Stimulated activated CD8-positive, alpha-beta memory T cell treated with anti-CD3 and anti-CD28 coated beads, Interleukin-7, amount 100 ng/mL, for 48 hours (primary cell): ENCODE measurements around the gene CLASP1.

Source experiments
- DNase-seq, 2 donors: peaks; one replicate each; pipeline ENCODE4 v3.0.0-alpha.2; 2020; ENCODE audit warnings: low read depth in 1 of 2; ENCODE audit errors: extremely low read depth in 1 of 2

Gene CLASP1

DNA sequence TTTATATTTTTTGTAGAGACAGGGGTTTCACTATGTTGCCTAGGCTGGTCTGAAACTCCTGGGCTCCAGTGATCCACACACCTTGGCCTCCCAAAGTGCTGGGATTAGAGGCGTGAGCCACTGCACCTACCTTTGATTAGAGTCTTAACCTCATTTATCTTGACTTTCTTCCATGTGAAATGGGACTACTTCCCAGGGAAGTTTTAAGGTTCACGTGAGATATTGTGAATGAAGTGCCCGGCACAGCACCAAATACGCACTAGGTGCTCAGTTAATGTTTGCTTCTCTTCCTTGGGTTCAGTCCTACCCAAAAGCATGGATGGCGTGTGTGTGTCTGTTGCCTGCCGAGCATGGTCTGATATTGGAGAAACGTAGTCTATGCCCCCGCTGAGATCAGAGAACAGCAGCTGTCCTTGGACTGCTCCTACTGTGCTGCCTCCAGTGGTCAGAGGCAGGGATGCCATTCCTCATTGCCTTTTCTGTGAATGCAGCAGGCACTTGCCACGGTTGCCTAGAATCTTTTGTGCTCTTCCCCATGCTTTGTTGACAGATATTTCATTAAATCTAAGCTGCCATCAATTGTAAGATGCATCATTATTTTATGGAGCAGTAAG is 351.9 kb downstream of the CLASP1 start:
- no peak for DNase-seq

DNA sequence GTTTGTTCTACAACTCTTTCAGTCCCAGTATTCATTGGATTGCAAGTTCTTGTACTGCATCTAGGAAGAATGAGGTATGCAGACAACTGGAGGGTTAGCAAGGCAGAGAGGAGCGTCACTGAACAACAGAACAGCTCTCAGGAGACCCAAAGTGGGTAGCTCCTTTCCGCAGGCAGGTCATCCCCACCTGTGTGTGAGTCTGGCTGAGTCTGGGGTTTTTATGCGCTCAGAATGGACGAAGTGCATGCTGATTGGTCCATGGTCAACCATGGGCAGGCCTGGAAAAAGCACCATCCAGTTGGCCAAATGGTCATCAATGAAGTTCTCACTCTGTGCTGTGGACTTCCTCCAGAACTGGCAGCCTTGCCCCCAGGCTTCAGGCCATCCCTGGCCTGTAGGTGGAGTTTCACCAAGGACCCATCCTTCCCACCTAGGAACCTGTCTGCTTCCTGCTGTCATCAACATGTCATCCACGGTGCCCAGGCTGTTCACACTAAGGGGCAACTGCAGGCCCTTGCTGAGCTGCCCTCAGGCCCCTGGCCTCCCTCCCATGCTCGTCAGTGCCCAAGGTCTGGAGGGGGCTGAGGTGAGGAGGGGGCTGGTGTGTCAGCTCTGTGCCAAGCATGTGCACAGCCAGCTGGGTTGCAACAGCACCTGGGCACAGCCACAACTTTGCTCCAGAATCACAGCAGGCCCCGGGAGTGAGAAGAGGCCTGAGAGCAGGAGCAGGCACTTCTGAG is 353.2 kb downstream of the CLASP1 start:
- DNase-seq, result no peak

DNA sequence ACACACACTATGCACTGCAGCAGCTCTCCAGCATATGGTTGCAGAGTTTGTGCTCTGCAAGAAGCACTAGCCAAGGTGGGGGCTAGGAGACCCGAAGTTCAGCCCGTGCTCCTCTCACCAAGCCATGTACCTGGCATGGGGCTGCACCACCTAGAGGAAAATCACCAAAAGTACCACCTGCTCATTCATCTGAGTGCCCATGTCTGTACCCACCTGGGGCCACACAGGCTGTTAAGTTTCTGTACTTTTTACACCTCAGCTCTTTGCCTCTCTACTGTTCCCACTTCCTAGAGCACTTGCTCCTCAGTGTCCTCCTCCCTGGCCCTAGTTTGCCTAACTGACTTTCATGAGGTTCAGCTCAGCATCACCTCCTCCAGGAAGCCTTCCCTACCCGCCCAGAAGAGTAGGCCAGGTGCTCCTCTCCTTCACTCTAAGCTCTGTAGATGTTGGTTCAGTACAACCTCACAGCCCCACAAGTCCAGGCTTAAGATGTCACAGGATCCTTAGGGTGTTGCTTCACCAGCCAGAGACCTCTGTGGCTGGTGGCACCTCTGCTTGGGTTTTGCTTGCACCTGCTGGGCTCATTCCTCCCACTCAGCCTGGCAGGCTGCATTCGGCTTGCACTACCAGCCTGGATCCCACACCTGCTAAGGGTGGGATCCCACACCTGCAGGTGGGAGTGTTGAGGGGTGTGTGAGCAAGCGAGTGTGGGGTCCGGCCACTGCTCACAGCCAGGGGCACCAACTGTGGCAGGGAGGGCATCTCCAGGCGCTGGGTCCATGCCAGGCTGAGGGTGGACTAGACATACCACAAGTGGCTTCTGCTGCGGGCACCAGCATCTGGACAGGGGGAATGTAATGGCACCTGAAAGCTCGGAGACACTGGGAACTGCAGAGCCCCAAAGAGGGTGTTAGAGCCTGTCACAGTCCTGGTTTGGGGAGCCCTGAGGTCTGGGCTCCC is 354.1 kb downstream of the CLASP1 start:
- no peak for DNase-seq

DNA sequence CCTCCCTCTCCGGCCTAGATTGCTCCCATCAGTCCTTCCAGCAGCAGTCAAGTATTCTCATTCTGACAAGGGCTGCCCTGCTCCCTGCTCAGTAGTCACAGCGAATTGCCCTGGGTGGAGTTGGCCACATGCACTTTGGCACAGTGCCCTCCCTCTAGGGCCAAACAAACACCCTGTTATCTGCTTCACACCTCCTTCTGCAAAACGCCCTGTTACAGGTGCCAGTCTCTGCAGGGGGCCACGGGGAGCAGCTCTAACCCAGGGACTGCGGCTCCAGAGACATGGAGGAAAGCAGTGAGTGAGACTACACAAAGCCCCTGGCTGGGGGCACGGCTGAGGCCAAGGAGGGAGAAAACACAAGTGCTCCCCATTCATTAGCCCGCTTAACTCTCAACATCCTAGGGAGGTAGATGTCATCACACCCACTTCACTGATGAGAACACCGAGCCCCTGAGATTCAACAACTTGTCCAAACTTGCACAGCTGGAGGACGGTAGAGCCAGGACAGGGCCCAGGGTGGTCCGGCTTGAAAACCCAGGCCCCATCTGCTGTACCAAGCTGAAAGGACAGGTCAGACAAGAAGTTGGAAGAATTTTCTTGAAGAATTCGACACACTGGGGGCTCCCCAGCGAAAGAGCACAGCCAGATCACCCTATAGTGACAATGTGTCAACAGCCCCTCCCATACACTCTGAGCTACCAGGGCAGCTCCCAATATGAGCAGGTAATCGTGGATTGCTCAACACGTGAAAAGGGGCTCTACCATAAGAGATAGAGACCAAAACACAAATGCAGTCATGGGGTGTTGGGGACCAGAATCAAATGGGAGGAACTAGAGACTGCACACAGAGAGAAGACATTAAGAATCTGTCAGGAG is 355.6 kb downstream of the CLASP1 start:
- no peak for DNase-seq

DNA sequence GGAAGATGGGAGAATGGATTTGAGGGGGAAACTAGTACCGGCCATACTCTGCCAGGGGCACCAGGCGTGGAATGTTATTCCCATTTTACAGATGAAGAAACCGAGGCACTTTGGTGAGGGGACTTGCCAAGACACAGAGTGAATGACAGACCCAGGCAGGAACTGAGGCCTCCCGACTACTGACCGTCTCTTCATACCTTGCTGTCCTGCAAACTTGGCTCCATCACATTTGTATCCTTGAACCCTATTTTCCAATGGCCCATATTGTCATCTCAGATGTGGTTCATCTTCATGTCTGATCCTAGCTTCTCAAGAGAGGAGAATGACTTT is 358.0 kb downstream of the CLASP1 start:
- no peak for DNase-seq

DNA sequence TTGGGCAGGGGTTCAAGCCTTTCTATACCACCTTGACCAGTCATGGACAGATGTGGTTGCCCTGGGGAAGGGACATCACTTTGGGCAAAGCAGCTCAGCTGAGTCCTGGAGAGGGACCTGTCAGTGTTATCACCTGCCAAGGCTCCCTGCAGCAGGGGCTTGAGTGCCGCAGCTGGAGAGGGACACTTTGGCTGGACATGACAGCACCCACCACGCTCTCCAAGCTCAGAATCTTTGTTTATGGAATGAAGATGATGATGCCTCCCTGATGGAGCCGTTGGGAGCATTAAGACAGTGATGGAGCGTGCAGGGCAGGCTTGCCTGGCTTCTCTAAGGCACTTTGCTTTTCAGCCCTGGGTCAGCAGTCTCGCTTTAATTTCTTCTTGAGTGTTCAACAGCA is 360.0 kb downstream of the CLASP1 start:
- DNase-seq, result no peak

DNA sequence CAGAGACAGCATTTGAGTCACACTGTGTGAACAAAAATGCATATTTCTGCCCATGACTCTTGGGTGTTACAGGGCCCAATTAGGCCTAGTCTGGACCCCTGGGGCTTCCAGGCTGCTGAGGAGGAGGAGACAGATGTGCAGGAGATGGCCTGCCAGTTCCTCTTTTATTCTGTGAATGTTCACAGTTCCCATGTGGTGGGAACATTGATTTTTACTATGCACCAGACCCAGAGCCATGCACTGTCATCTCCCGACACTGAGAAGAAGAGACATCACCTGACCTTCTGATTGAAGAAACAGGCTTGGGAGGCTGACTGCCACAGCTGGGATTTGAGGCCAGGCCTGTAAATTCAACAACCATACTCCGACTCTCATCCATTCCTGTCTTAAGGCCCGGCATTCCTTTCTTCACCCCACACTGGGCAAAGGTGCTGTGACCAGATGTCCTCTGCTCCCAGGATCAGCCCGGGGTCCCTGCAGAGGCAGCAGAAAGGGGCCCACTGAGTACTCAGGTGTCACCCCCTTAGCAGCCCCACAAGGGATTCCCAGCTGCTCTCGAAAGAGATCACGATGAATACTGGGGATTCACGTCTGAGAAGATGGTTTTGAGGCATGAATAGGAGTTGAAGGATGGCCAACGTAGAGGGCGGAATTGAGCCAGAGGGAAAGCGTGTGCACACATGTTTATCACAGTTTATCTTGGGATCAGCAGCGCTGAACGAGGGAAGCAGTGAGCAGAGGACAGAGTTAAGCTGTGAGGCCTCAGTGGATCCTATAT is 360.6 kb downstream of the CLASP1 start:
- DNase-seq, result no peak

DNA sequence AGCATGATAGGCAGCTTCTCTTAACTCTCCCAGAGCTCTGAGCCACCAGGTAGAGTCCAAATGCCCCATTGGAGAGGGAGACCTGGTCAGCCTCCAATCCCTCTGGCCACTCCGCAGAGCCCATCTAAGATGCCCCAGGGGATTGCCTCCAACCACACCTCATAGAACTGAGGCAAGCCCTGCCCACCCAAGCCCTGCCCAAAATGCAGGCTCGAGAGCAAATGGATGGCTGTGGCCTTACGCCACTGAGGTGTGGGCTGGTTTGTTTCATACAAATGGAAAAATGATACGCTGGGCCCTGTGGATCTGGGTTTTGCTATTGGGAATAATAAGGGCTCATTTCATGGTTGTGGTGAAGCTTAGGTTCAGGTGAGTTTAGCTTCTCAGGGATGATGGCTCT is 361.3 kb downstream of the CLASP1 start:
- DNase-seq, result no peak
